Parathyroid adenoma (tissue), 2 donors: ENCODE results near the gene CTNNA1.
"Not testable (repeated sequence)": the region's sequence is repeated elsewhere in the genome, so short reads cannot be mapped to it uniquely, and the experiment has no call there.

Experiments used
- H2AFZ ChIP-seq: fragments of 300-600 bp; sonication (generic); one replicate; pipeline ENCODE4 v1.7.0; 2017; ENCODE audit warnings: antibody characterized with exemption, mild to moderate bottlenecking
- H3K27ac ChIP-seq: fragments of 300-600 bp; sonication (generic); one replicate; pipeline ENCODE4 v1.7.0; 2017
- H3K27me3 ChIP-seq: fragments of 300-600 bp; sonication (generic); one replicate; pipeline ENCODE4 v1.7.0; 2017; ENCODE audit warnings: low read length; ENCODE audit not compliant: control insufficient read depth, insufficient read depth
- H3K36me3 ChIP-seq: fragments of 300-600 bp; sonication (generic); one replicate; pipeline ENCODE4 v1.7.0; 2017; ENCODE audit warnings: low read length; ENCODE audit not compliant: control insufficient read depth, insufficient read depth
- H3K4me1 ChIP-seq: fragments of 300-600 bp; sonication (generic); one replicate; pipeline ENCODE4 v1.7.0; 2017; ENCODE audit warnings: control low read depth
- H3K4me2 ChIP-seq: fragments of 300-600 bp; sonication (generic); one replicate; pipeline ENCODE4 v1.7.0; 2017; ENCODE audit warnings: low read length
- H3K4me3 ChIP-seq: fragments of 300-600 bp; sonication (generic); one replicate; pipeline ENCODE4 v1.7.0; 2017; ENCODE audit warnings: low read depth, low read length
- H3K79me2 ChIP-seq: fragments of 300-600 bp; sonication (generic); one replicate; pipeline ENCODE4 v1.7.0; 2017; ENCODE audit warnings: control low read depth
- H3K9ac ChIP-seq: fragments of 300-600 bp; sonication (generic); one replicate; pipeline ENCODE4 v1.7.0; 2017; ENCODE audit warnings: mild to moderate bottlenecking
- H3K9me3 ChIP-seq: fragments of 300-600 bp; sonication (generic); one replicate; pipeline ENCODE4 v1.7.0; 2017; ENCODE audit warnings: low read length; ENCODE audit not compliant: control insufficient read depth
- CTCF ChIP-seq: fragments of 300-600 bp; sonication (generic); IDR thresholded peaks from one replicate; pipeline ENCODE4 v1.7.0; 2017; ENCODE audit warnings: antibody characterized with exemption, mild to moderate bottlenecking
- donor health status: primary hyperparathyroidism.

Gene CTNNA1

GRCh38 chr5:138754699-138755057, 1.5 kb downstream of the CTNNA1 start:
- H3K27ac ChIP-seq, result peak overlapping the region; percentile 96
- TF ChIP-seq CTCF, result no peak
- H2AFZ ChIP-seq, result no peak overlapping the region
- peak overlapping the region; percentile 89 for H3K4me3 ChIP-seq
- peaks cover 6% of the 10 kb centered on the region for H3K4me1 ChIP-seq
- H3K9ac ChIP-seq, result no peak overlapping the region
- H3K4me2 ChIP-seq, result peak overlapping the region; percentile 97
- no peaks in the 10 kb centered on the region for H3K9me3 ChIP-seq
- H3K36me3 ChIP-seq, result no peaks in the 10 kb centered on the region
- no peaks in the 10 kb centered on the region for H3K27me3 ChIP-seq
- peaks cover 49% of the 10 kb centered on the region for H3K79me2 ChIP-seq

GRCh38 chr5:138755084-138755748, 2.0 kb downstream of the CTNNA1 start:
- H3K4me2 ChIP-seq, result peak overlapping the region; percentile 97
- no peaks in the 10 kb centered on the region for H3K27me3 ChIP-seq
- H3K79me2 ChIP-seq, result peaks cover 53% of the 10 kb centered on the region
- no peak overlapping the region for H3K9ac ChIP-seq
- H3K4me3 ChIP-seq, result peak overlapping the region; percentile 89
- no peak overlapping the region for H3K27ac ChIP-seq
- H2AFZ ChIP-seq, result no peak overlapping the region
- TF ChIP-seq CTCF, result no peak
- H3K9me3 ChIP-seq, result no peaks in the 10 kb centered on the region
- peaks cover 6% of the 10 kb centered on the region for H3K4me1 ChIP-seq
- H3K36me3 ChIP-seq, result no peaks in the 10 kb centered on the region

GRCh38 chr5:138757061-138757776, 4.0 kb downstream of the CTNNA1 start:
- H3K4me2 ChIP-seq, result no peak overlapping the region
- H3K9me3 ChIP-seq, result no peaks in the 10 kb centered on the region
- H3K27ac ChIP-seq, result no peak overlapping the region
- no peak overlapping the region for H3K4me3 ChIP-seq
- no peaks in the 10 kb centered on the region for H3K27me3 ChIP-seq
- peaks cover 63% of the 10 kb centered on the region for H3K79me2 ChIP-seq
- no peak overlapping the region for H2AFZ ChIP-seq
- no peaks in the 10 kb centered on the region for H3K36me3 ChIP-seq
- peaks cover 8% of the 10 kb centered on the region for H3K4me1 ChIP-seq
- H3K9ac ChIP-seq, result no peak overlapping the region
- TF ChIP-seq CTCF, result no peak

GRCh38 chr5:138760448-138761110, 7.4 kb downstream of the CTNNA1 start:
- no peak overlapping the region for H3K27ac ChIP-seq

GRCh38 chr5:138761115-138761514, 7.9 kb downstream of the CTNNA1 start:
- H3K4me3 ChIP-seq, H3K36me3 ChIP-seq, H2AFZ ChIP-seq, H3K9ac ChIP-seq, H3K27ac ChIP-seq, H3K4me1 ChIP-seq, H3K27me3 ChIP-seq, H3K9me3 ChIP-seq, H3K4me2 ChIP-seq: not testable (repeated sequence)
- H3K79me2 ChIP-seq, result peaks cover 73% of the 10 kb centered on the region

More at GRCh38 chr5:138760448-138761110, 7.4 kb downstream of the CTNNA1 start:
- H3K4me3 ChIP-seq, result no peak overlapping the region
- H3K27me3 ChIP-seq, result no peaks in the 10 kb centered on the region
- H3K4me2 ChIP-seq, result no peak overlapping the region
- no peaks in the 10 kb centered on the region for H3K9me3 ChIP-seq
- peaks cover 71% of the 10 kb centered on the region for H3K79me2 ChIP-seq
- no peaks in the 10 kb centered on the region for H3K36me3 ChIP-seq
- H3K4me1 ChIP-seq, result peaks cover 3% of the 10 kb centered on the region
- H3K9ac ChIP-seq, result no peak overlapping the region
- H2AFZ ChIP-seq, result no peak overlapping the region
- no peak for TF ChIP-seq CTCF

GRCh38 chr5:138761670-138762069, 8.4 kb downstream of the CTNNA1 start:
- not testable (repeated sequence) for H3K9ac ChIP-seq, H3K4me1 ChIP-seq, H3K9me3 ChIP-seq, H2AFZ ChIP-seq, H3K36me3 ChIP-seq, H3K4me3 ChIP-seq, H3K27ac ChIP-seq, H3K27me3 ChIP-seq, H3K4me2 ChIP-seq
- peaks cover 72% of the 10 kb centered on the region for H3K79me2 ChIP-seq
